SW 1271 (cell line): Measurements from ENCODE around the gene SUPT16H.
"Not testable (repeated sequence)": the region's sequence is repeated elsewhere in the genome, so short reads cannot be mapped to it uniquely, and the experiment has no call there.

Experiments
- DNase-seq, 2 experiments: peaks; one replicate each; lab custom pipeline; 2025; lab: John Stamatoyannopoulos, UW

Gene SUPT16H

DNA sequence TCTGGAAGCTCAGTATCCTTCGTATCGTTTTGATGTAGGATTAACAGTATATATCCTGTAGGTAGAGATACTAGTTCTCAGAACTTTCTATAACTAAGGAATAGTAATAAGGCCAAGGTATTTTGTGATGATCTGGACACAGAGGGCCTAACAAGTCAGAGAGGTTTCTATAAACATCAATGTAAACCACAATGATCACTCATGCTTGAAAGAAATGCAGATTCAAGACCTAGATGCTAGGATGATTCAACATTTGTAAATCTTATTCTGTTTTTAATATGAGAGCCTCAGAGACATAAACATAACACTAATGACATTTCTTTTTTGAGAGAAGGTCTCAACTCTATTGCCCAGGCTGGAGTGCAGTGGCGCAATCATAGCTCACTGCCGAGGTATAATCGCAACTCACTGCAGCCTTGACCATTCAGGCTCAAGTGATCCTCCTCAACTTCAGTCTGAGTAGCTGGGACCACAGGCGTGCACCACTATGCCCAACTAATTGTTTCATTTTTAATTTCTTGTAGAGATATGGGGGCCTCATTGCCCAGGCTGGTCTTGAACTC is 16.2 kb downstream of the SUPT16H start:
- DNase-seq, result no peak

DNA sequence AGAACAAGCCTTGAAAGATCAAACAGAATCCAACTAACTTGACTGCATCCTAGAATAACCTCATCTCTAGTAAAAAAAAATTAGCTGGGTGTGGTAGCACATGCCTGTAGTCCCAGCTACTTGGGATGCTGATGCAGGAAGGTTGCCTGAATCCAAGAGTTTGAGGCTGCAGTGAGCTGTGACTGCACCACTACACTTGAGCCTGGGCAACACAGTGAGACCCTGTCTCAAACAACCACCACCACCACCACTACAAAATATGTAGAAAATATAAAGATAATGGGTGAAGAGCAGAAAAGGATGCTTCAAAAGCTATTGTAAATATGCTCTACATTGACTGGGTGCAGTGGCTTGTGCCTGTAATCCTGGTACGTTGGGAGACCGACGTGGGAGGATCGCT is 27.3 kb downstream of the SUPT16H start:
- no peak for DNase-seq

DNA sequence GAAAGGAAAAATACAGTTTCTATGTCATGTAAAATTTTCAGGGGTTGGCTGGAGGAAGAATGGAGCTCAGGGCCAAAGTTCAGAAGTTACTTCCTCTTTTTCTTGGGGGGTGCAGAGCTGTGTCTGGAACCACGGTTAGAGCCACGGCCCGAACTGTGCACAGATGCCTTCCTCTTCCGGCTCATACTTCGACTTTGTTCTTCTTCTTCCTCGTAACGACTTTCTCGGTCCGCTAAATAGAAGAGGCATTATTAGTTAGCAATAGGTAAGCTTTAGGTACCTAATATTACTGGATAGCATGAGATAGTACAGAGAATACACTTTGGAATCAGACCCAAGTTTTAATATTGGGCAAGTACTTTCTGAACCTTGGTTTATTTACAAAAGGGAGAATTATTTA is 31.2 kb downstream of the SUPT16H start:
- no peak for DNase-seq

DNA sequence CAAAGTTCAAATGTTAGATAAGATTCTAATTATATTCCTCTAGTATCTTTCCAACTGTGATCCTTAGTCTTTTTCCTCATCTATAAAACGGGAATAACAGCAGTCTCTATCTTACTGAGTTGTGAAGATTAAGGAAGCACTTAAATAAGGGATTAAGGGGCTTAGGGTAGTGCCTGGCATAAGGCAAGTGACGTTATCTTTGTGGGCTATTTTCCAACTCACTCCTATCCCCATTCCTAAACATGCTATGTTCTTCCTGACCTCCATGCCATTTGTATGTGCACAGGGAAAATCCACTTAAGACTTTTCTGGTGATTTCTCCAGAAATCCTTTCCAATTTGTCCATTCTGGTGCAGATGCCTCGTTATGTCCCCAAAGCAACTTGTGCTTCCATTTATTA is 33.3 kb downstream of the SUPT16H start:
- DNase-seq, result no peak

DNA sequence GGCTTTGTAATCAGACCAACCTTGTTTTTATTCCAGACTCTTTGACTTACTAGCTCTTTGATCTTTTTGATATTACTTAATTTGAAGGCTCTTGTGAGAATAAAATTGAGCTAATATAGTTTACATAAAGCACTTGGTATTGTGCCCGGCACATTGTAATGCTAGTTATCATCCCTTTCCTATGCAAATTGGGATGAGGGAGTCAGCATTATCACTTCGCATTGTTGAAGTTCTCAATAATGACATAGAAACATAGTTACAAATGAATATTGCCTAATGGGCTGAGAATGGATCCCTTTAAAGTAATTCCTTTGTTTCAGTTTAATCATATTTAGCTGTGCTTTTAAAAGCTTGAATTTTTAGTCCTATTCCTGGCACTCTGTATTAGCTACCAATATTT is 36.6 kb downstream of the SUPT16H start:
- no peak for DNase-seq

DNA sequence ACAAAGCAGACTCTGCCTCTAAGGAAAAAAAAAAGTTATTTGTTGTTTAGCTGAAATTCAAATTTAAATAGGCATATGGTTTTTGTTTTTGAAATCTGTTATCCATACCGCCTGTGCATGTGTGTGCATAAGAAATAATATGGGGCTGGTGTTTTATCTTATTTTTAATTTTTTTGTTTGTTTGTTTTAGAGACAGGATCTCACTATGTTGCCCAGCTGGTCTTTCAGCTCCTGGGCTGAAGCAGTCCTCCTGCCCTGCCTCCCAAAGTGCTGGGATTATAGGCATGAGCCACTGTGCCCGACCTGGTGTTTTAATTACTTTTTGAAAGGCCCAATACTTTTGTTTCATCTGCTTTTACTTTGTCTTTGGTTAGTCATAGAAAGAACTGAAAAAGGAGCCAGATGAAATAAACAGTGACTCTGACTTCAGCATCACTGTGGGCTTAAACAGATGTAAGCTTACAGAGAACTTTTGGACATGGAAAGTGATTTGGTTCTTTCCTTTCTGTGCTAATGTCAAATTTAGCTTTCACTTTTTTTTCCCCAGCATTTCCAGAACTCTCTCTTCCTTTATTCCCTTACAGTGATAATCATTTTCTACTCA is 37.2 kb downstream of the SUPT16H start:
- no peak for DNase-seq

DNA sequence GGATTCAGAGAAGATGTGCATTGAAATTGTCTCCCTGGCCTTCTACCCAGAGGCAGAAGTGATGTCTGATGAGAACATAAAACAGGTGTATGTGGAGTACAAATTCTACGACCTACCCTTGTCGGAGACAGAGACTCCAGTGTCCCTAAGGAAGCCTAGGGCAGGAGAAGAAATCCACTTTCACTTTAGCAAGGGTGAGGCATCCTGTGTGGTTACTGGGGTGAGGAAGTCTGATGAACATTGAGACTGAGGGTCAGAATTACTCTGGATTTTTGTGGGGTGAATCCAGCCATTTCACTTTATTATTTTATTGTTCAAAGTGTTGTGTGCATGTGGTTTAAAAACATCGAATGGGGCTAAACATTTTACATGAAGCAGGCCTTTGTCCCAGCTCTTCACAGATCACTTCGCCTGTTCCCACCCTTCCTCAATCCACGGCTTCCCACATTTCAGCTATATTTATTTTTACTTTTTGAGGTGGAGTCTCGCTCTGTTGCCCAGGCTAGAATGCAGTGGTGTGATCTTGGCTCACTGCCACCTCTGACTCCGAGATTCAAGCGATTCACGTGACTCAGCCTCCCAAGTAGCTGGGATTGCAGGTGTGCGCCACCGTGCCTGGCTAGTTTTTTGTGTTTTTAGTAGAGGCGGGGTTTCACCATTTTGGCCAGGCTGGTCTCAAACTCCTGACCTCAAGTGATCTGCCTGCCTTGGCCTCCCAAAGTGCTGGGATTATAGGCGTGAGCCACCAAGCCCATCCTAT is 40.6 kb downstream of the SUPT16H start:
- no peak for DNase-seq

DNA sequence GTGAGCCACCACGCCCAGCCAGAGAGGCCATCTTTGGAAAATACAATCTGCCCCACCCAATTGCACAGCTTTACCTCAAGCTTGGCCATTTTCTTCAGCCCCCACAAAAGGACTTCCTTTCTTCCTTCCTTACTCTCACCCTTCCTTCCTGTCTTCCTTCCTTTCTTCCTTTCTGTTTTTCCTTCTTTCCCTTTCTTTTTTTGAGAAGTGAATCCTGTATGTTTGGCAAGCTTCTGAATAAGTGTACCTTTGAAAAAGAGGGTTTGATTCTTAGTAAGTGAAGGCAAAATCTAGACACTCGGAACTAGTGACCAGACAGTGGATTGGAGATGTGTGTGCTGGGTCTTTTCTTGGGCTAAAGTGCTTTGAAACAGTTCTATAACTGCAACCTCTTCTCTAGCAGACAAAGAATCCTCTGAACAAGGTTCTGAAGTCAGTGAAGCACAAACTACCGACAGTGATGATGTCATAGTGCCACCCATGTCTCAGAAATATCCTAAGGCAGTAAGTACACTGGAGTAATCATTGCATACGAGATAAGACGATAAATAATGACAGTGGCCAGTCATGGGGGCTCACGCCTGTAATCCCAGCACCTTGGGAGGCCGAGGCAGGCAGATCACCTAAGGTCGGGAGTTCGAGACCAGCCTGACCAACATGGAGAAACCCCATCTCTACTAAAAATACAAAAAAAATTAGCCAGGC is 49.5 kb downstream of the SUPT16H start:
- DNase-seq, result no peak

DNA sequence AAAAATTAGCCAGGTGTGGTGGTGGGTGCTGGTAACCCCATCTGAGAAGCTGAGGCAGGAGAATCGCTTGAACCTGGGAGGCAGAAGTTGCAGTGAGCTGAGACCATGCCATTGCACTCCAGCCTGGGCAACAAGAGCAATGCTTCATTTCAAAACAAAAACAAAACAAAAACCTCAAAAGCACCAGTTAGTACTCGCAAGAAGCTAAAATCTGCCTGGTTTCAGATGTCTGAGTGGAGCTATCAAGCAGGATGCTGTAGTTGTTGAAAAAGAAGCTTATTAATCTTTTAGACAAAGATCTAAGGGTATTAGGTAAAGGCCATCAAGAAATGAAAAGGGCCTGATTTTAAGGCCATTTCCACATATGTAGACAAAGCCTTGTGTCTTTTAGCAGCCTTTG is 50.9 kb downstream of the SUPT16H start:
- no peak for DNase-seq

DNA sequence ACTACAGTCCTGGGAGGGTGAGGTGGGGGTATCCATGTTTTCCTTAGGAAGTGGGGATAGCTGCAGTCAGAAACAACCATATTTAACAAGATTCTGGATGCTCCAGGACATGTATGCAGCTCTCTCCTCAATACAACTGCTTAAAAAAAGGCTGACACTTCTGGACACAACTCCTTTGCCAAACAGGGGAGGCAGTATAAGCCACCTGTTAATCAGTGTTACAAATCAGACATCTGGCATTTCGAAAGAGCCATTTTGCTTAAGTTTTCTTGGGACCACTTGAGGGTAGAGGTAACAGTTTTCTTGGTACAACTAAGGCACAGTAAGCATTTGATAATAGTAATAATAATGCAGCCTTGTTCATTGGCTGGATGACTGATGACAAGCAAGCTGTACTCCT is 56.8 kb downstream of the SUPT16H start:
- no peak for DNase-seq

DNA sequence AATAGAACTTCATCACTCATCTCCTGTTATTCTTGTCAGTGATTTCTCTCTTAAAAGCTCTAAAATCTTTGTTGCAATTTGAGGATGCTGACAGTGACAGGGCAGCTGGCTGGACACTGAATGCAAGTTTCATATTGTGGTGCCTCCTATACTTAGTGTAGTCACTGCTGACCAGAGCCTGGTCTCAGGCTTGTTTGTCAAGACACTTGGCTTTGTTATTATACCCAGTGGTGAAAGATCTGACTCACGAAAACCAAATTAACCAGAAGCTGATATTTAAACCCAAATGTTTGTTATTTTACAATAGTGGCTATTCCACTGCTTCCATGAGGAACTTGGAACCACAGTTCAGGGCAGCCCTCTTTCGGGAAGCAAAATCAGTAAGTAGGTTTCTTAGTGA is 61.1 kb downstream of the SUPT16H start:
- no peak for DNase-seq

DNA sequence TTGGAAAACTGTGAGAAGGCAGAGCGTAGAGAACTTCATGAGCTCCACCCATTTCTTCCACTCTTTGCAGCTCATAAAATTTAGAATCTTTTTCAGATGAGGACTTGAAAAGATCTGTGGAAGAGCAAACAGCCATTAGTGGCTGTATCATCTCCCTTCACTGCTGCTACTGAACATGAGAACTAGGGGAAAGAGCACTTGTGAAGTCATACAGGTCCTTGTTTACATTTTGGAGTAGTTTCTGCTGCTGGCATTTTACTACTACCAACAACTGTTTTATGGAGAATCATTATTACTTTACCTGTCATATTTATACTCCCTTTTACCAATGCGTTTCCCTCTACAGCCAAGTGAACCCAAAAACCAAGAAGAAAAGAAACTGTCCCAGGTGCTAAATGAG is 62.9 kb downstream of the SUPT16H start:
- no peak for DNase-seq

DNA sequence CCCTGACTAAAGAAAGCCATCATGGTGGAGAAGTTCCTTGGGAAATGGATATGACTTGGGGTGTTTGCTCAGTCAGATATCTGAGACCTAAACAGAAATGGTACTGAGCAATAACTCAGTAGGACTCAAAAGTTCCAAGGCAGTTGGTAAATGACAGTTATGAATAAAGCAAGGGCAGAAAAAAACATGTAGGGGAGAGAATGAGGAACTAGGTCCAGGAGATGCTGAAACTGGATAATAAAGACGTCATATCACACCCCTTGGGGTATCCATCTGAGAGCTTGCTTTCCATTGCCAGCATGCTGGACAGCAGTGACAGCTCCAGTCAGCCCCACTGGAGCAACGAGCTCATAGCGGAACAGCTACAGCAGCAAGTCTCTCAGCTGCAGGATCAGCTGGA is 66.4 kb downstream of the SUPT16H start:
- DNase-seq, result no peak

DNA sequence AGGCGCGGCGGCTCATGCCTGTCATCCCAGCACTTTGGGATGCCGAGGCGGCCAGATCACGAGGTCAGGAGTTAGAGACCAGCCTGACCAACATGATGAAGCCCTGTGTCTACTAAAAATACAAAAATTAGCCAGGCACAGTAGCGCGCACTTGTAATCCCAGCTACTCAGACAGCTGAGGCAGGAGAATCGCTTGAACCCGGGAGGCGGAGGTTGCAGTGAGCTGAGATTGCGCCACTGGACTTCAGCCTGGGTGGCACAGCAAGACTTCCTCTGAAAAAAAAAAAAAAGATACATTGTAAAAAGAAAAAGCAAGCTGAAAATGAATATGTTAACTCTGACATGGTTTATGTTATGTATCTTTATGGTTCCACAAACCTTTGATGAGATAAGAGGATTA is 70.3 kb downstream of the SUPT16H start:
- DNase-seq, result no peak

DNA sequence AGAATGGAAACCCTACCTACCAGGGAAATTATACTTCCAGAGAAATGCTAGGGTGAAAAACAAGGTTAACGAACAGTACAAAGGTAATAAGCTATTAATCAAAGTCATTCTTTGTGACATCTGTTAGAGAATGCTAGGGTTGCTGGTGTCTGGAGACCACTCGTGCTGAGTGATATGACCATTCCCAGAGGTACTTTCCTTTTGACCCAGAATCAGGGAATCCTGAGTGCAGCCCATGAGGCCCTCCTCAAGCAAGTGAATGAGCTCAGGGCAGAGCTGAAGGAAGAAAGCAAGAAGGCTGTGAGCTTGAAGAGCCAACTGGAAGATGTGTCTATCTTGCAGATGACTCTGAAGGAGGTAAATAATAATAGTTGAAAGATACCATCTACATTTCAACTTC is 72.2 kb downstream of the SUPT16H start:
- no peak for DNase-seq

DNA sequence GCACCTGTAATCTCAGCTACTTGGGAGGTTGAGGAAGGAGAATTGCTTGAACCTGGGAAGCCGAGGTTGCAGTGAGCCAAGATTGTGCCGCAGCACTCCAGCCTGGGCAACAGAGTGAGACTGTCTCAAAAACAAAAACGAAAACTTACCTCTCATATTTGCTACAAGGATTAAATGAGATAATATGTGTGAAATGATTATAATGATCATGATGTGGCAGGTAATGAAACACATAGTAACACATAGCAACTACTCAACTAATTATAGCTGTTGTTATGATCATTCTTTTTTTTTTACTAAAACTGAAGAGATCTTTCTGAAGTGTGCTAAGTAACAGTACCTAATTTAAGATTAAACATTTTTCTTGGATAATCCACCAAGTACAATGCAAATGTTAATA is 73.9 kb downstream of the SUPT16H start:
- no peak for DNase-seq

DNA sequence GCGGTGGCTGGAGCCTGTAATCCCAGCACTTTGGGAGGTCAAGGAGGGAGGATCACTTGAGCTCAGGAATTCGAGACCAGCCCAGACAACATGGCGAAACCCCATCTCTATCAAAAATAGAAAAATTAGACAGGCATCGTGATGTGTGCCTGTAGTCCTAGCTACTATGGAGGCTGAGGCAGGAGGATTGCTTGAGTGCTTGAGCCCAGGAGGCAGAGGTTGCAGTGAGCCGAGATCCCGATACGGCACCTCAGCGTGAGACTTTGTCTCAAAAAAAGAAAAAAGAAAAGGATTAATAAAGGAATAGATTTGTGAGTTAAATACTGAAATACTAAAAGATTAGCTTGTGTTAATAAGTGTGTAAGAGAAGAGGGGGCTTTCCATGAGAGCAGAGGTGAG is 74.6 kb downstream of the SUPT16H start:
- no peak for DNase-seq

DNA sequence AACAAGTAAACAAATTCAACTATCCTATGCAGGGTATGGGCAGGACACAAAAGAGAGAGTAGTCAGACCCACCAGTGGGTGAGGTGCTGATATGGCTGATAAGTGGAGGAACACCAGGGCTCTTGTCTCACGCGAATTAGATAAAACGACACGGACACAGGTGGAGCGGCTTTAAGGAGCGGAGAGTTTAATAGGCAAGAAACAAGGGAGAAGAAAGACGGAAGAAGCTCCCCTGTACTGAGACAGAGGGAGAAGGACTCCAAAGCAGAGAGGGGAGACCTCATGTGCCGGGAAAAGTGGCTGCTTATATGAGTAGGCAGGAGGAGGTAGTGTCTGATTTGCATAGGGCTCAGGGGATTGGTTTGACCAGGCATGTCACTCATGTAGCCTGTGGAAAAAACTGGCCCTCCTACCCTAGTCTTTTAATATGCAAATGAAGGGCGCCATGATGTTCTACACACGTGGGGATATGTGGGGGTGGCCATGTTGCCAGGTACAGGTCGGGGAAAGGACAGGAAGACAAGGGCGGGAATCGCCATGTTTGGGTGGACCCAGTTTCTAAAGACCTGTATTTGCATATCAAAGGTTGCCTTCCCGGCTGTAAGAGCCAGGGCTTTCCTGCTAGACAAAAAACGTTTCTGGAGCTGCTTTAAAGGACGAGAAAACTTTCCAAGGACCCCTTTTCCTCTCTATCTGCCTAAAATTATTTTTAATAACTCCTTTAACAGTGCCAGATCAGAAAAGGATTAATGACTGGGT is 75.2 kb downstream of the SUPT16H start:
- DNase-seq, result no peak

DNA sequence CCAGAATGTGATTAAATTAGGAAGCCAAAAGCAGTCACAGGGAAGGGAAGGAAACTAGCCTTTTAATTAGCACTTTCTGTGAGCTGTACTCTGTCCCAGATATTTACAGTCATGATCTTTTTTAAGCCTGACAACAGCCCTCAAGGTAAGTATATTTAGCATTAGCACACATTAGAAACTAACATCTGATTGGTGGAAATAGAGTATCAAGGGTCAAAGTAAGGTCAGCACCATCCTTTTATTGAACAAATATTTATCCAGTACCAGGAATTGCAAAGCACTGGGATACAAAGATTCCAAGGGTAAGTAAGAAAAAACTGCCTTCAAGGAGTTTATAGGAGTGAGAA is 75.7 kb downstream of the SUPT16H start:
- DNase-seq, result no peak

DNA sequence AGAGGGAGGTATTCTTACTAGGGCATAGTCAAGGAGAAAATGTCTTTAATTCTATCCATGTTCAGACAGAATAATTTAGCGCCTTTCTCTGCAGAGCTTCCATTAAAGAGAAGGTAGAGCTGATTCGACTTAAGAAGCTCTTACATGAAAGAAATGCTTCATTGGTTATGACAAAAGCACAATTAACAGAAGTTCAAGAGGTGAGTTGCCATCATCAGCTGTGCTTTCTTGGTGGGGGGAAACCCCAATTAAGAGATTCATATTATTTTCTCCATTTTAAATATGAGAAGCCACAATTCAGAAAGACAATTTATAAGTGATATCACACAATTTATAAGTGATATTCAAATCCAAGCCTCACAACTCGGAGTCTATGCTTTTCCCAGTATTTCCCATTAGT is 76.2 kb downstream of the SUPT16H start:
- DNase-seq, result no peak

DNA sequence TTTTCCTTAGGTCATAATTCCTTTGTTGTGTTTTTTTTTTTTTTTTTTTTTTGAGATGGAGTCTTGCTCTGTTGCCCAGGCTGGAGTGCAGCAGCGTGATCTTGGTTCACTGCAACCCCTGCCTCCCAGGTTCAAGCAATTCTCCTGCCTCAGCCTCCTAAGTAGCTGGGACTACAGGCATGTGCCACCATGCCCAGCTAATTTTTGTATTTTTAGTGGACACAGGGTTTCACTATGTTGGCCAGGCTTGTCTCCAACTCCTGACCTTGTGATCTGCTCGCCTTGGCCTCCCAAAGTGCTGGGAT is 81.0 kb downstream of the SUPT16H start:
- not testable (repeated sequence) for DNase-seq

DNA sequence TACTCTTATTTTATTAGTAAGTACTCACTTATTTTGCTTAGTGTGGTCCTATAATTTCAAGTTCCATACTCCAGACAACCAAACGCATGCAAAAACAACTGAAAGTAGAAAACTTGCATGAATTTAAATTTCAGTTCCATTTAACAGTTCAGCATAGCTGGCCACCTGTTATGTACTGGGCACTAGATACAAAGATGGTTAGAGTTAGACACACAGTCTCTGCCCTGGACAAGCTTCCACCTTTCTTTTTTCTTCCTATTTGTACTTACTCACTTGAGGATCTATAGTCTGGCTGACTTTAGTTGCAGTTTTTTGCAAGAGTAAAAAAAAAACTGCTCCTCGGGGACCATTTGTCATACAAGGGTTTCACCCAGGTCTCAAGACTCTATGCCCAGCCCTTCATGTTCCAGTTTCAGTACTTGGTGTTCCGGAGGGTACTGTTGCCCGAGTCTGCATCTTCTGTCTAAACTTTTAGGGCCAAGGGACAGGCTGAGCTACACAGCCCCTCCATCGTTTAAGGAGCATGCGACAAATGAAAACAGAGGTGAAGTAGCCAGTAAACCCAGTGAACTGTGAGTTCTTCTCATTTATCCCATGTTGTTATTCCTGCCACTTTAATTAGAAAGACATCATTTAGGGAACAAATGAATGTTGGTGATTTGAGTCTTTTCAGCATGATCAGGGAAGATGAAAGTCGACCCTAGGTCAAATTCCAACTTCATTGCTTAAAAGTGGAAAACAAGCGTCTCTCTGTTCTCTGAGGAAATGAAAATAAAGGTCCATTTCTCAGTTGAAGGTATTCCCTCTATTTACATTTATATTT is 81.6 kb downstream of the SUPT16H start:
- no peak for DNase-seq
